Activated CD8-positive, alpha-beta memory T cell treated with anti-CD3 and anti-CD28 coated beads, Interleukin-2, amount 50 U/mL, for 24 hours (primary cell): ENCODE data around the gene MACROD2.
"Not testable (repeated sequence)": the region's sequence is repeated elsewhere in the genome, so short reads cannot be mapped to it uniquely, and the experiment has no call there.

Experiments
- DNase-seq: peaks from one replicate; pipeline ENCODE4 v3.0.0-alpha.2; 2020; ENCODE audit errors: extremely low read depth

The MACROD2 gene

DNA sequence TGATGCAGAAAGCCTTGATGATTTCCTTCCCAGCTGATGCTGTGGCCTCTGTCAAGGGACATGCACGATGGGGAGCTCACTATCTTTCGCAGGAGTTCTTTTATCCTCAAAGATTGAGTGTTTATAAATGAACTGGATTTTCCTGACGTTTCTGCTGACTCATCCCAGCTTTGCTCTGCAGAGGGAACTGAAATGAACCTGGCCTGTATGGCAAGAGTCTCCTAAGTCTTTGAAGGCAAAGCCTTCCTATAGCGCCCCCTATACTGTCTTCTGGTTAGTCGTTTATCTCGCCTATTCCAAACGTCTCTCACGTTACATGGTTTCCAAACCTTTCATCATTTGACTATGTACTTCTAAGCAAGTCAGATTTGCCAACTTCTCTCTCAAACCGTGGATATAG, 2012.6 kb downstream of the MACROD2 start:
- no peak for DNase-seq

DNA sequence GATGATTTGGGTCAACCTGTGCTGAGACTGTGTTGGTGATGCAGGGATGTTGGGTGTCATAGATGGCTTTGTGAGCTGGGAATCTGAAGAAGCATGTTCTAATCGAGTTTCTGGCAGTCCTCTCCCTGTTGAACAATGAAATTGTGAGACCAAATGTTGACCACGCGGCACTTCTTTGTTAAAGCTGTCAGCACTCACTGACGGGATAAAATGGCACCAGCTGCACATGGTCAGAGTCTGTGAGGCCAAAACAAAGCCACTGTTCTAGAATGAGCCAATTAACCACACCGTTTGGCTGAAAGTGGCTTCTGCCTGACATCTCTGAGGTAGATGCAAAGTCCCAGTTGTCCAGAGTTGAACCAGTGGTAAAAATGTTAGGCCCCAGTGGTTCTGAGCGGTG, 2015.7 kb downstream of the MACROD2 start:
- no peak for DNase-seq

DNA sequence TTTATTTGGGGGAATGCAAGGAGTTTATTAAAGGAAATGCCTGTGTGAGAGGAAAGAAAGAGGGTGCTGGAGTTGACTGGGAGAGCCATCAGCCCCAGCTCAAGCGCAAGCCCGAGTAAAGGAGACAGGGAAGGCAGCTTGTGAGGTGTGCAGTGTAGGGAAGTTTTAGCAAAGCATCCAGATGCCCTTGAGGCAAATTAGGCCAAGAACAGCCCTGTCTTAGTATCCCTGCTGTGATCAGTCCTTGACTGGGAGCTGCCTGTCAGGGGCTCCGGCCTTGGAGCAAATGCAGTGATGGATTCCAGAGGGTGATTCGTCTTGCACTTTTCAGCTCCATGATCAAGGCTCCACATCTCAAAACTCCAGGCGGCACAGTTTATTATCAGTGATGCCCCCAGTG, 2016.2 kb downstream of the MACROD2 start:
- no peak for DNase-seq

DNA sequence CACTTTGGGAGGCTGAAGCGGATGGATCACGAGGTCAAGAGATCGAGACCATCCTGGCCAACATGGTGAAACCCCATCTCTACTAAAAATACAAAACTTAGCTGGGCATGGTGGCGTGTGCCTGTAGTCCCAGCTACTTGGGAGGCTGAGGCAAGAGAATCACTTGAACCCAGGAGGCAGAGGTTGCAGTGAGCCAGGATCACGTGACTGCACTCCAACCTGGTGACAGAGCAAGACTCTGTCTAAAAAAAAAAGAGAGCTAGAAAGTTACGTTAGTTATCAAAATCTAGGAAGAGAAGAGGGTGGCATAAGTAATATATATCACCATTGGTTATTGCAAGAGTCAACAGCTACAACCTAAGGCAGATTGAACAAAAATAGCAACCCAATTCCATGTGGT, 2017.6 kb downstream of the MACROD2 start:
- not testable (repeated sequence) for DNase-seq

- DNase-seq, result no peak
Observed at GRCh38 chr20:16013631-16014030, 2018.3 kb downstream of the MACROD2 start.

GRCh38 chr20:16014436-16014835, 2019.1 kb downstream of the MACROD2 start:
- no peak for DNase-seq

DNA sequence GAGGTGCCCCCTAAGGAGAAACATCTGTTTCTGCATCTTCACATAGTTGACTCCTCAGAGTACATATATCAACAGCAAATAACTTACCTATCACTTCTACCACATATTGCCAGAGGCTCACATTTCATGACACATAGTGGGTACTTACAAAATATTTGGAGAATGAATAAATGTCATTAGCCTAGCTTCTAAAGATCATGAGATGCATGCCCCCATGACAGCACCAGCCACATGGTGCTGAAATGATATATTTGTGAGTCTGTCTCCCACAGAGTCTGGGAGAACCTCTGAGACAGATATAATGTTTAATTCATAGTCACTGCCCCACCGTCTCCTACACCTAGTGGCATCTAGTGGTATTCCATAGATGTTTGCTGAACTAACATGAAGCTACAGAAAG, 2022.3 kb downstream of the MACROD2 start:
- DNase-seq, result no peak

- DNase-seq, result no peak
Observed at GRCh38 chr20:16018881-16019280, 2023.6 kb downstream of the MACROD2 start.

GRCh38 chr20:16020971-16021370, 2025.7 kb downstream of the MACROD2 start:
- no peak for DNase-seq

DNA sequence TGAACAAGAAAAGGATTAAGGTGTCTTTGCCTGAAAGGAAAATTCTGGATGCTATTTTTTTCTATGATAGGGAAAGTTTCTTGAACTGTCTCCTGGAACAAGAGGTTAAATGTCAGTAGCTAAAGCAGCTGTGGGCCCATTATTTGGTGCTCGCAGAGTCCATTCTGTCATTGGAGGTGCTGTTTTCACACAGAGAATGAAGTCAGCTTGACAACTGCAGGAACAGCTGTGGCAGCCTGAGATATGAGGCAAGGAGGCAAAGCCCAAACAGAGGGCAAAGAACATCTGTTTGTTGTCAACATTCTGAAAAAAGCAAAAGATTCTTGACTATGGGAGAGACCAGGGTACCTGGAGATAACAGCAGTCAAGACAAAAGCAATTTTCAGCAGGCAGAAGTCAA, 2029.8 kb downstream of the MACROD2 start:
- DNase-seq, result no peak

- DNase-seq, result no peak
Observed at GRCh38 chr20:16027686-16028085, 2032.4 kb downstream of the MACROD2 start.

DNA sequence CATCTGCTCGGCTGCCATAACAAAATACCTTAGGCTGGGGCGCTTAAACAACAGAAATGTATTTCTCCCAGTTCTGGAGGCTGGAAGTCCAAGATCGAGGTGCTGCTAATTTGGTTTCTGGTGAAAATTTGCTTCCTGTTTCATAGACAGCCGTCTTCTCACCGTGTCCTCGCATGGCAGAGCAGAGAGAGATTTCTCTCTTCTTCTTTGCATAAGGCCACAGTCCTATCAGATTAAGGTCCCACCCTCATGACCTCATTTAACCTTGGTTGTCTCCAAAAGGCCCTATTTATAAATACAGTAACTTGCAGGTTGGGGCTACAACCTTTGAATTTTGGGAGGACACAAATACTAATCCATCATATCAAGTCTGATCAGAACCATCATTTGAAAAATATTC, 2033.6 kb downstream of the MACROD2 start:
- no peak for DNase-seq

GRCh38 chr20:16030253-16030652, 2034.9 kb downstream of the MACROD2 start:
- no peak for DNase-seq

GRCh38 chr20:16035576-16035975, 2040.3 kb downstream of the MACROD2 start:
- no peak for DNase-seq

- no peak for DNase-seq
Observed at GRCh38 chr20:16036331-16036730, 2041.0 kb downstream of the MACROD2 start.

- no peak for DNase-seq
Observed at GRCh38 chr20:16040742-16041141, 2045.4 kb downstream of the MACROD2 start.

- no peak for DNase-seq
Observed at GRCh38 chr20:16042731-16043130, 2047.4 kb downstream of the MACROD2 start.

DNA sequence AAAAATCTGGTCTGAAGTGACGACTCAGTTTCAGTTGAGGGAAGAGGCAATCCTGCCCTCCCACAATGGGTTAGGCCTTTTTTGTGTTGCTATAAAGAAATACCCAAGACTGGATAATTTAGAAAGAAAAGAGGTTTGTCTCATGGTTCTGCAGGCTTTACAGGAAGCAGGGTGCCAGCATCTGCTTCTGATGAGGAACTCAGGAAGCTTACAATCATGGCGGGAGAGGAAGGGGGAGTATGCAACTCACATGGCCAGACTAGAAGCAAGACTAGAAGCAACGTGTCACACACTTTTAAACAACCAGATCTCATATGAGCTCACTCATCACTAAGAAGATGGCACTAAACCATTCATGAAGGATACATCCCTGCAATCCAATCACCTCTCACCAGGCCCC, 2048.6 kb downstream of the MACROD2 start:
- DNase-seq, result no peak

DNA sequence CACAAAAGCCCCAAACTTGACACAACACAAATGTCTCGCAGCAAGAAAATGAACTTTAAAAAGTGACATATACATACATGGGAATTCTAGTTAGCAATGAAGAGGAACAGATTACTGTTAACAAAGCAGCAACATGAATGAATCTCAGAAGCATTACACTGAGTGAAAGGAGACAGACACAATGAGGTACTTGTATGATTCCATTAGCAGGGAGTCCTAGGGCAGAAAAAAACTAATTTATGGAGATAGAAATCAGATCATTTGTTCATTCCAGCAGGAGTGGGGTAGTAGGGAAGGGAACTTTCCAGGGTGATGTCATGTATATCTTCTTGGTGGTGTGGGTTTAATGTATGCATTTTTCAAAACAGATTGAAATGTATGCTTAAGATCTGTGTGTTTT, 2053.6 kb downstream of the MACROD2 start:
- no peak for DNase-seq

DNA sequence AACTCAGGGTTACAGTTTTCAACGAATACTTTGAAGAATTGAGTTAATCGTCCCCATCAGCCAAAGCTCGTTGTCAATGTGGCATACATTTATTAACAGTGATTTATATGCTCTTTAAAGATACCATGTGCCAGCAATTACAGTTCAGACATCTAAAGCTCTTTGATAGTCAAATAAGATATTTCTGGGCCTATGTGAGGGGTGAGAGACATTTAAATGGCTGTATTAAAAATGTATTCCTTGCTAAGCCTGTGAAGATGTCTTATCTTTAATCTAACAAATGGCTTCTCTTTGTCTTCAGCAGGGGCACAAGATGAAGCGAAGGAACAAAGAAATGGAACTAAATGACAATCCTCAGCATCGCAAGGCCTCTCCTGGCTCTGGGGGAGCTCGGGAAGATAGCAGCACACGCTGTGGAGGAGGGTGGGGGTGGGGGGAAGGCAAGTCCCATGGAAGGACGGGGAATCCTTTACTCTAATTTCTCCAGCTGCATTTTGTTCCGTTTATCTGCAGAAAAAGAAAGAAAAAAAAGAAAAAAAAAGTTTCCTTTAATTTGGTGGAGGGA, 2054.3 kb downstream of the MACROD2 start:
- DNase-seq, result no peak

GRCh38 chr20:16050366-16050765, 2055.1 kb downstream of the MACROD2 start:
- DNase-seq, result no peak

DNA sequence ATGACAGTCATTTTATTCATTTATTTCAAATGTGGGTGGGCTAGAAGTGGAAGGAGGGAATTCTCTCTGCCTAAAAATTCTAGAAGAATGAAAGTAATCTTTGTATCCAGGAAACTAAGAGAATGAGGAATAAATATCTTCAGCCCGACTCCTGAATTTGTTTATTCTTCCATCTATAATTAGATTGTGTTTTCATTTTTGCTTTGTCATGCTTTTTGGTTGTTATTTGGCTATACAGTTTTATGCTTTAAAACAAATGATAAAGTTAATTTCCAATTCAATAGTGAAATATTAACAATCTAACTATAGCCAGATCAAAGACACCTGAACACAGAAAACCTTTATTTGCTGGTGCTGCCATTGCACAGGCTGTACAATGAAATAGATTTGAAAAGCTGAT, 2056.7 kb downstream of the MACROD2 start:
- no peak for DNase-seq

DNA sequence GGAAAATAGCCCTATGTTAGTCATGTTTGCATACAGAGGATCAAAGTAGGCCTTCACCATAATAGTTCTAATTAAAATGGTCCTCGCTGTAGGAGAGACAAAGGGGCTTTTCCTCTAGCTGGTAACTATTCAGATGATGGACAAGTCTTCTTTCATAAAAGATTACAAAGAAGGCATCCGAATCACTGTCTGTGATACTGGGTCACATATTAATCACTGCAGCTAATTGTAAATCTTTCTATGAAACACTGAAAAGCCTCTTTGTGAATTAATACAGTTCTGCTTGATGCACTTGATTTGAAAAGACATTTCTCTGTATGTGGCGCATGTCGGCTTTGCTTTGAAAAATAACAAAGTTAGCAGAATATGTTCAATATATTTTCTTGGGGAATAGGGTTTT, 2057.1 kb downstream of the MACROD2 start:
- DNase-seq, result no peak

DNA sequence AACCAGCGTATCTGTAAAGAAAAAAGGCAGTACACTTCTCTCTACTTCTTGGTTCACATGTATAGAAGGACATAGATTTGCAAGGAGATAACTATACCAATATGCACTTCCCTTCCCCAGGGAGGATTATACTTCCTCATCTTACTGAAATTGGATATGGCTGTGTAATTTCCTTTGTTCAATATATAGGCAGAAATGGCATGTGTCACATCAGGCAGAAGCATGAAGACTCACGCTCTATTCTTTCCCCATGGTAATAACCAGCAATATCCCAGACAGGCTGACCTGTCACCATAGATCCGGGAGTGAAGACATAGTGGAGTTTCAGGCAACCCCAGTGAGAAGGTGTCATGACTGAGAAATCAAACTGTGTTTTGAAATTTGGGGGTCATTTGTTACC, 2059.7 kb downstream of the MACROD2 start:
- no peak for DNase-seq

DNA sequence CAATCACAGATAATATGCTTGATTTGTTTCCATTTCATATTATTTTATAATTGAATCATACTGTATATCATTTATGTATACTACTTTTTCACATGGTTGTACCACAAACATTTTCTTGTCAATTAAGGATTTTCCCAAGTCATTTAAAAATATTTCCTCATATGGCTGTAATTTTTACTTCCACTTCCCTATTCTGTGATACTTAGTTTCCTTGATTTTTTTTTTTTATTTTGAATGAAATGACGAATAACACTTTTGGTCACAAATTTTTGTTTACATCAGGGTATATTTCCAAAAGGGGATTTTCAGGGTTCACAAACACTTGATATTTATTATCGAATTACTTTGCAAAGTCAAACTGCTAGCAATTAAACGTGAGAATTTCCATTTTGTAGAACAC, 2062.3 kb downstream of the MACROD2 start:
- no peak for DNase-seq
